IPS-NIHi7 (cell line): Measurements from ENCODE around the gene HNRNPA3.
"Not testable (repeated sequence)": the region's sequence is repeated elsewhere in the genome, so short reads cannot be mapped to it uniquely, and the experiment has no call there.

ENCODE experiments used
- DNase-seq: peaks from one replicate; pipeline ENCODE4 v3.0.0; 2012; ENCODE audit warnings: mixed read lengths; ENCODE audit errors: extremely low spot score

Gene HNRNPA3

DNA sequence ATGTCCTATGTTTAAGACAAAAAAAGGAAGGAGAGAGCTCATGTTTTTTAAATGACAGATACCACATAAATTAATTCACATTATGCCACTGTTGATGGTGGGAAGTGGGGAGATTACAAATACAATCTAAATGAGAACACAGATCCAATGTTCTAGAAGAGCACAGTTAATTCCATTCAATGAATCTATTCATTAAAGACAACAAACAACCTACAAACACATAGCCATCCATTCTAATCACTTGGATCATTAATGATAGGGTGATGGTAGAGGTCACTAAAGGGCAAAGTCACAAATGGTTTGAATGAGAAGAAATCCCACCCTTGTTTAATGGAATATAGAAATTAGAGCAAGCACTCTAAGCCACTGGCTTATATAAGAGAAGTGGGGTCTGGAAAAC is 21.7 kb downstream of the HNRNPA3 start:
- DNase-seq: no peak

DNA sequence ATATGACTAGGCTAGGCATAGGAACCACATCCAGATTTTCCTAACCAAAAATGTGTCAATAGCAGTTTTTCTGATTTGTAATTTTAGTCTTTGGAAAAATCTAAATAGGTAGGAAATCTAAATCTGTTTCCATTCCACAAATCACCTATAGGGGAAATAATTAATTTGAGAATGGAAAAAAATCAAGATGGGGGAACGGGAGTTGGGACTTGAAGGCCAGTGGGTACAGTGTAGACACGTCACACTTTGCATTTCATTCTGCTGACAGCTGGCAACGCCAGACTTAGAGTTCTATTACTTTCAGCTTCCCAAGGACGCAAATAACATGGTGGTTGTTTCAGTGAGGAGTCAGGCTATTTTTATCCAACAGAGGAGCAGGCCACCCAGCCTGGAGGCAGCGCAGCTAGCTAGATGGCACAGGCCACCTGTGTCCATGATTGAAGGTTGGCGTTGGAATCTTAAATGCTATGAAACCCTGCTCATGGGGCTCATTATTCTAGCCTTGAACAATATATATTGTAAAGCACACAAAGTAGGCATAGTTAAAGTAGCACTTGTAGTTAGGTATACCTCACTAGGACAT is 23.4 kb downstream of the HNRNPA3 start:
- no peak for DNase-seq

- DNase-seq: no peak
Measured at GRCh38 chr2:177237932-177238331, 25.3 kb downstream of the HNRNPA3 start.

DNA sequence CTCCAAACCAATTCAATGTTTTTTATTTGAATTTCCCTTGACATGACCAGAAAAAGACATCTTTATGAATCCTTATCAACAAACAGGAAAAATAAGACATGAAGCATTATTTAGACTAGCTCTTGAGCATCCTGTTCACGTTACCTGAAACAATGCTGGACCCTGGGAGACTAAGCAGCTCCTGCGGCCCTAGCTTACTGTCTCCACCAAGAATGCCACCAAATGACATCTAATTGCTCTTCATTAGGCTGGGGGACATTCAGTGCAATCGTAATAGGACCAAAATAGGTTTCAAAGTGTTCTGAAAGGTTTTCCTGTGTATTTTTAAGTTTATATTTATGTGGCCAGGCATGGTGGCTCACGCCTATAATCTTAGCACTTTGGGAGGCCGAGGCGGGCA is 26.5 kb downstream of the HNRNPA3 start:
- DNase-seq: no peak

- no peak for DNase-seq
Measured at GRCh38 chr2:177239932-177240630, 27.5 kb downstream of the HNRNPA3 start.

DNA sequence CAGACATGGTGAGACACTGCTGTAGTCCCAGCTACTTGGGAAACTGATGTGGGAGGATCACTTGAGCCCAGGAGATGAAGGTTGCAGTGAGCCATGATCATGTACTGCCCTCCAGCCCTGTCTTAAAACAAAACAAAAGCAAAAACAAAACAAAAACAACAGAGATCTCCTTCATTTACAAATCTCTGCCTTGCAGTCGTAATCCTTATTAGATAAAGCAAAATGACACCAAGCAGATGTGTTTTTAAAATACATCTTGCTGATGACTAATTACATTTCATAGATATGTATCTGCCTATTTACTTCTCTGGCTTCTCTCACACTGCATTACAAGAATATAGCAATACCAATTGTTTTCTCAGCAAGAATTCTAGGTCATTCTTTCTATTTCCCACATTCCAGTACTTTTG is 29.1 kb downstream of the HNRNPA3 start:
- no peak for DNase-seq

DNA sequence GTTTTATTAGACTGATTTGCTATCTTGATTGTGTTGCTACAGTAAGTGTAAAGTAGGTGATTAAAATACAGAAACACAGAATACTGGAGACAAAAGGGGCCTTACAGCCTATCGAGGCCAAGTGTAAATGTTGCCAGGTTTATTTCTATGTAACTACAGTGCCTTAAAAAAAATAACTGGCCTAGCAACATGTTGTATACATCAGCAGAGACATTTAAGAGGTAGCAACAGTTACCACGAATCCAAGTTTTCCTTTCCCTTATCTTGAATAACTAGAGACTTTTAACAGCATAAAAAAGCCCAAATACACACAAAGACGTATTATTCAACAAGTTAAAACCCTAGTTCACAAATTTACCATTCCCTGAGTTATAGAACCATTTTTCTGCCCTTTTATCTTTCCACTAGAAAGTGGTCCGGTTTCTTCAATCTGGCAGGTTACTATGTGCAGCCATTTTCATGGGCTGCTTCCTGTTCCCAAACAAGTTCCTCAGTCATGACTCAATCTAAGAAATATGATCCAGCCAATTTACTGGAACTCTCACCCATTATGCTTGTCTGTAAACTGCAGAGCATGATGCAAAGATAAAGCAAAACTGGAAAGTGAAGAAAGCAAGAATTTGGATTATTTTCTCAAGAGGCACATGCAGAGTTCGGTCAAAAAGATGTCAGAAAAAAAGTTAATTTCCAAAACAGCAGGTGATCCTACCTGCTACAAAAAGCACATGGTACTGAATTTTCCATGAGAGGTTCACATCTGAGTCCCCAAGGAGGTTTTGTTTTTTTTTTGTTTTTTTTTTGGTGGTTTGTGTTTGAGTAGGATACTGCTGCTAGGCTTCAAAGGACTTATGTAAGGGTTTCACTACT is 29.8 kb downstream of the HNRNPA3 start:
- no peak for DNase-seq

GRCh38 chr2:177243073-177243472 is 30.5 kb downstream of the HNRNPA3 start:
- no peak for DNase-seq

DNA sequence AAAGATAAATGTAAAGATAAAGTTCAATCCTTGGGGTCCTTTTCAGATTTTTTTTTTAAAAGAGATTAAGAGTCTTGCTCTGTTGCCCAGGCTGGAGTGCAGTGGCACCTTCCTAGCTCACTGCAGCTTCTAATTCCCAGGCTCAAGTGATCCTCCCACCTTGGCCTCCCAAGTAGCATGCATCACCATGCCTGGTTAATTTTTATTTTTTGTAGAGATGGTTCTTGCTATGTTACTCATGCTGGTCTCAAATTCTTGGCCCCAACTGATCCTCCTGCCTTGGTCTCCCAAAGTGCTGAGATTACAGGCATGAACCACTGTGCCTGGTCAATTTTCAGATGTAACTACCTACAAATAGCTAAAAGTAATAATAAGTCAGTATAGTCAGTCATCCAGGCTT is 30.9 kb downstream of the HNRNPA3 start:
- DNase-seq: no peak

- no peak for DNase-seq
Measured at GRCh38 chr2:177244244-177244771, 31.7 kb downstream of the HNRNPA3 start.

GRCh38 chr2:177245010-177245422 is 32.4 kb downstream of the HNRNPA3 start:
- DNase-seq: peak; percentile 46

- no peak for DNase-seq
Measured at GRCh38 chr2:177246000-177246399, 33.4 kb downstream of the HNRNPA3 start.

- DNase-seq: not testable (repeated sequence)
Measured at GRCh38 chr2:177246523-177247030, 34.0 kb downstream of the HNRNPA3 start.

DNA sequence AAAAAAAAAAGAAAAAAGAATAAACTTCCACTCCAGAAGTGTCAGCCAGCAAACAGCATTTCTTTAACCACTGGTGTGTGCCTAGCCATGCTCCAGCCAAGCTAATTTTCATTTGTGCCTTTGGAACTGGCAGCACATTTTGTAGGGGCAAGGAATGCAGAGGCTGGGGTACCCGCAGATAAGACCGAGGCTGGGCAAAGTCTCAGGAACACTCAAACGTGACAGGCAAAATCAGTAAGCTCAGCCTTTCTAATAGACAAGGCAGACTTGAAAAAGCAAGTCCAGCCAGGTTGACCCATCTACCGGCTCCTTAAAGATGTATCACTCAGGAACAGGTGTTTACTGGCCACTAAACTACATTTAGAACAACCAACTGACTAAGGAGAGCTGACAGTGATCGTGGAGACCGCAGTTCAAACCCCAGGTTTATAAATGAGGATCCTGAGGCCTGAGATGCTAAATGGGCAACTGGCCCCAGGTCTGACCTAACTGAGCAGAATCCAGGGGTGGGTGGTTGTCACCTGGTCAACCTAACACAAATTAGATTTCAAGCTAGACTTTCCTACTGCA is 35.2 kb downstream of the HNRNPA3 start:
- DNase-seq: no peak

DNA sequence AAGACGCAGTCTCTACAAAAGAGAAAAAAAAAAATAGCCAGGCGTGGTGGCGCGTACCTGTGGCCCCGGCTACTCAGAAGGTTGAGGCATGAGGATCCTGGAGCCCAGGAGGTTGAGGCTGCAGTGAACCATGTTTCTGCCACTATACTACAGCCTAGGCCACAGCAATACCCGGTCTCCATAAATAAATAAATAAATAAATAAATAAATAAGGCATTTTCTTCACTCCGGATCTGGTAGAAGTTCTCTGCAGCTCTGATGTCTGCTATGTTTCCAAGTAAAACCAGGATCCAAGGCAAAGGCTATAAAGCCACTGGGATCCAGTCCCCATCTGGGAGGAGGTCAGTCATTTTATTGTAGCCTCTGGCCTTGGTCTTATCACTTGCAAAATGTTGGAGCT is 36.4 kb downstream of the HNRNPA3 start:
- no peak for DNase-seq

DNA sequence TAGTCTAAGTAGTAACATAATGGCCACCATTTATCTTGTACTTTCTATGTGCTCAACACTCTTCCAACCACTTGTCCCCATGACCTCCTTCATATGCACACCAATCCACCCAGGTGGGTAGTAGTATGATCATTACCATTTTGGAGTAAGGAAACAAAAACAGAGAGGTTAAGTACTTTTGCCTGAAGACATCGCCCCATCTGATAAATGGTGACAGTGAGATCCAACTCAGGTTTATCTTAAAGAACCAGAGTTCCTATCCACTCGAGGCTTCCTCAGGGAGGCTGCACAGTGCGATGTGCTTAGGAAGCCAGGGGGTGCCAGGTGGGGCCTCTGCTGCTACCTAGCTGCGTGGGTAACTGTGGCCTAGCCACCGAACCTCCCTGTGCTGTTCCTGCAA is 37.9 kb downstream of the HNRNPA3 start:
- DNase-seq: no peak

GRCh38 chr2:177251165-177251542 is 38.6 kb downstream of the HNRNPA3 start:
- no peak for DNase-seq

- DNase-seq: no peak
Measured at GRCh38 chr2:177252808-177253531, 40.4 kb downstream of the HNRNPA3 start.

DNA sequence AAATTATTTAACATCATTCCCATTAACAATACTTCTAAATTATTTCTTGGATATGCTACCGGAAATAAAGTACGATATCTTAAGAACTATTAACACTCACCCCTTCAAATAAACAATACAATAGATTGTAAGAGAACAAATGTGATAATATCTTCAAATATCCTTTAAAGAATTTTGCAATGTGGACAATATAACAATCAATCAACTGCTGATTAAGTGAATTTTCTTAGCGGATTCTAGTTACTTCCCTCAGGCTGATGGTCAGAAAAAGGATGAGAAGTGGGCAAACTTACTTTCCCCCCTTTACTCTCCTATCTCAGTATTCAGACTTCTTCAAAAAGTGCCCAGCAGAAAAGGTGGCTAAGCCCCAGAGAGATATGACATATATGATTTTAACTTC is 41.1 kb downstream of the HNRNPA3 start:
- DNase-seq: no peak

GRCh38 chr2:177254433-177255226 is 42.0 kb downstream of the HNRNPA3 start:
- peak; percentile 58 for DNase-seq

DNA sequence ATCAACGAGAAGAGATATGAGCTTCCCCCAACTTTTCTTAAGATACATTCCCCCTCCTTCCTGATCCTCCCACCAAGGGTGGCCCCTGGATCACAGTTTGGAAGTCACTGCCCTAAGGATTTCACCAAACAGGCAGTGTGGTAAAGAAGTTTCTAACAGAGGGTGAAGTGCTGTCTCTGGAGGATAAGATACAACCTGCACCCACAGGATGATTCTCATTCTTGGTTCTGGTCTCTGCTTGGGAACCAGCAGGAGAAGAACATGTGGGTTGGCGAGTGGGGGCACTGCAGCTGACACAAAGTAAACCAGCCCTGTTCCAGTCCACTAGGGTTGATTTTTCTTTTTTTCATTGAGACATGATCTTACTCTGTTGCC is 42.6 kb downstream of the HNRNPA3 start:
- no peak for DNase-seq
